Pulmonary artery endothelial cell (primary cell): ENCODE measurements around the gene CARD11. TPM values are rescaled to one million over a fixed set of nuclear protein-coding genes. Genes with fewer than 3 reads are reported as not detected.

ENCODE experiments used
- total RNA-seq: library from RNA; depleted of rRNA; stranded (reverse); fragments of >200 nt; gene quantifications from 2 replicates; pipeline ENCODE4 v1.2.3, GENCODE V29; 2014

Gene CARD11
- total RNA-seq, 1 donor from 2014 or later: 18.5 TPM

Other genes with a start within 250 kb of the CARD11 start
- gene GNA12, start 199.6 kb downstream of the CARD11 start, total RNA-seq: 20.4 and 31.0 TPM in 2 replicates